Osteocyte (in vitro differentiated cells): ENCODE data around the gene OTOGL. TPM values are rescaled to one million over a fixed set of nuclear protein-coding genes. Genes with fewer than 3 reads are reported as not detected.
A peak's percentile ranks its signal among the peaks of the same experiment; 100 is the strongest.
"Not testable (repeated sequence)": the region's sequence is repeated elsewhere in the genome, so short reads cannot be mapped to it uniquely, and the experiment has no call there.

ENCODE experiments used
- DNase-seq: peaks from one replicate; pipeline ENCODE4 v3.0.0; 2021; ENCODE audit warnings: mixed read lengths; ENCODE audit not compliant: unreplicated experiment; ENCODE audit errors: extremely low spot score
- H3K27ac Mint-ChIP-seq: one replicate; pipeline ENCODE4 v1.8.0; 2021; ENCODE audit warnings: mild to moderate bottlenecking, mixed read lengths; ENCODE audit not compliant: unreplicated experiment
- H3K27me3 Mint-ChIP-seq: one replicate; pipeline ENCODE4 v1.8.0; 2021; ENCODE audit warnings: mixed read lengths; ENCODE audit not compliant: unreplicated experiment
- H3K36me3 Mint-ChIP-seq: one replicate; pipeline ENCODE4 v1.8.0; 2021; ENCODE audit warnings: mixed read lengths; ENCODE audit not compliant: unreplicated experiment
- H3K4me1 Mint-ChIP-seq: one replicate; pipeline ENCODE4 v1.8.0; 2021; ENCODE audit warnings: mixed read lengths; ENCODE audit not compliant: unreplicated experiment
- H3K4me3 Mint-ChIP-seq: one replicate; pipeline ENCODE4 v1.8.0; 2021; ENCODE audit warnings: mild to moderate bottlenecking, moderate library complexity, mixed read lengths; ENCODE audit not compliant: unreplicated experiment
- H3K9me3 Mint-ChIP-seq: one replicate; pipeline ENCODE4 v1.8.0; 2021; ENCODE audit warnings: mixed read lengths; ENCODE audit not compliant: unreplicated experiment
- CTCF ChIP-seq: fragments of 200-600 bp; sonication (generic); IDR thresholded peaks from 2 replicates; pipeline ENCODE4 v1.5.0; 2021; ENCODE audit warnings: antibody characterized with exemption, mild to moderate bottlenecking, moderate library complexity
- total RNA-seq: library from RNA; stranded (reverse); gene quantifications from 2 replicates; pipeline ENCODE4 v1.2.1, GENCODE V29; 2021

The OTOGL gene
- total RNA-seq, 1 donor from 2014 or later = 0.19 TPM

- DNase-seq = no peak
- Mint-ChIP-seq H3K27ac (no peak overlapping the region), H3K9me3 (no peaks in the 10 kb centered on the region), H3K27me3 (no peaks in the 10 kb centered on the region), H3K4me3 (no peak overlapping the region), H3K36me3 (no peaks in the 10 kb centered on the region), H3K4me1 (peaks cover 20% of the 10 kb centered on the region)
- TF ChIP-seq CTCF = no peak
These were observed 135.3 kb downstream of the OTOGL start for GRCh38 chr12:80234667-80235066.

- peaks cover 8% of the 10 kb centered on the region for H3K4me1 Mint-ChIP-seq
- H3K36me3 Mint-ChIP-seq = no peaks in the 10 kb centered on the region
- H3K9me3 Mint-ChIP-seq = no peaks in the 10 kb centered on the region
- no peaks in the 10 kb centered on the region for H3K27me3 Mint-ChIP-seq
- no peak for DNase-seq
- no peak overlapping the region for H3K27ac Mint-ChIP-seq
- H3K4me3 Mint-ChIP-seq = no peak overlapping the region
- TF ChIP-seq CTCF = no peak
These were observed 136.6 kb downstream of the OTOGL start for GRCh38 chr12:80235944-80236343.

GRCh38 chr12:80239867-80240266, 140.5 kb downstream of the OTOGL start:
- Mint-ChIP-seq H3K36me3 (no peaks in the 10 kb centered on the region), H3K27ac (no peak overlapping the region), H3K4me1 (peaks cover 26% of the 10 kb centered on the region), H3K27me3 (no peaks in the 10 kb centered on the region), H3K4me3 (no peak overlapping the region), H3K9me3 (no peaks in the 10 kb centered on the region)
- no peak for DNase-seq
- TF ChIP-seq CTCF = no peak

DNA sequence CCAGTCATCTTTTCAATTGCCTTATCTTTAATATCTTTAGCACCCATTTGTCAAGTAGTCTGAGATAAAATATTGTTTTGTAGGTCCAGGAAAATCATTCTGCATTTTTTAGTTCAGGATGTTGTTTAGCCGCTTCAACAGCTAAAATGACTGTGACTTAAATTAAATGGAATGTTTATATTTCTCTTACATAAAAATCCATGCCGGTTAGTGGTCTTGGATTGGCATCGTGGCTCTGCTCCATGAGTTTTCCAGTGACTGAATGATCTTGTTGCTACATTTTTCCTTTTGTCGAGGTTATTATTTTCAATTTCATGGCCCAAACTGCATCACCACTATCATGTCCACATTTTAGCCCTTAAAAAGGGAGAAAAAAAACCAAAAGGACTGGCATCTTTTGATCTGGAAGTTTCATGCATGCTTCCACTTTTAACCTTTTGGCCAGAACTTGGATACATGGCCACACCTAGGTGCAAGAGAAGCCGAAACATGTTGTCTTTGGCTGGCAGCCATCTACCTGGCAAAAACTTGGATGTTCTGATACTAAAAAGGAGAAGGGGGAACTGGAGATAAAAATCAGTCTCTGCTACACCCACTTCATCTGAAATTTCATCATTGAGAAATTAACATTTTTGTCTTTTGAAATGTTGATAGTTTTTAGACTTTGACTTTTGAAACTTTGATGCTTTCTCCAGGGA, 142.4 kb downstream of the OTOGL start:
- H3K4me3 Mint-ChIP-seq = peak overlapping the region; percentile 55
- H3K27ac Mint-ChIP-seq = peak overlapping the region; percentile 82

GRCh38 chr12:80242321-80242720, 143.0 kb downstream of the OTOGL start:
- Mint-ChIP-seq H3K4me3 (peak overlapping the region; percentile 55), H3K4me1 (peaks cover 20% of the 10 kb centered on the region), H3K27ac (peak overlapping the region; percentile 82), H3K27me3 (no peaks in the 10 kb centered on the region), H3K9me3 (no peaks in the 10 kb centered on the region), H3K36me3 (no peaks in the 10 kb centered on the region)
- DNase-seq = no peak
- TF ChIP-seq CTCF = no peak

More for the DNA sequence above, 142.4 kb downstream of the OTOGL start:
- no peaks in the 10 kb centered on the region for H3K36me3 Mint-ChIP-seq
- H3K4me1 Mint-ChIP-seq = peaks cover 20% of the 10 kb centered on the region
- no peaks in the 10 kb centered on the region for H3K27me3 Mint-ChIP-seq
- no peak for TF ChIP-seq CTCF
- no peak for DNase-seq
- no peaks in the 10 kb centered on the region for H3K9me3 Mint-ChIP-seq

- H3K9me3 Mint-ChIP-seq, H3K4me1 Mint-ChIP-seq, H3K27ac Mint-ChIP-seq, H3K36me3 Mint-ChIP-seq, H3K27me3 Mint-ChIP-seq, DNase-seq: not testable (repeated sequence)
- peak overlapping the region; percentile 50 for H3K4me3 Mint-ChIP-seq
These were observed 150.2 kb downstream of the OTOGL start for GRCh38 chr12:80249581-80249980.
